HG03442 (cell line): ENCODE results near the gene THBD.

Experiments
- ATAC-seq: cut with Tn5 transposase; IDR thresholded peaks from one replicate; pipeline ENCODE4 v1.9.1; 2021; ENCODE audit warnings: mild to moderate bottlenecking, moderate library complexity; ENCODE audit not compliant: unreplicated experiment

Gene THBD

DNA sequence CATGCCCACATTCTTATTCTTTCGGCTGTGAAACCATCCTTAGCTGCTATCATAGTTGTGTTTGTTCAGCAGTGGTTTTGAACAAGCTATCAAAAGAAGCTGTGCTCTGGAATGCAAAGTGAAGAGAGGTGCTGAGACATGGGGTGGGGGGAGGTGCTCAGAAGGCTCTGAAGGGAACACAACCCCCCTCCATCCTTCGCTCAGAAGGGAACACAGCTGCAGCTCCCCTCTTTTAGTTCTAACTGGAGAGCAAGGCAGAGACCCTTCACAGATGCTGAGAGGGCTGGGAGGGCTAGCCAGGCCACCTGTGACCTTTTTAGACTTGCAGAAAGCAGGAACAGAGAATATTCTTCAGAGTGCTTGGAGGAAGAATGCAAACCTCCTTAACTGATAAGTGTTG is 32.0 kb downstream of the THBD start:
- ATAC-seq = no peak

- no peak for ATAC-seq
Observed at GRCh38 chr20:23013429-23013828, 36.0 kb downstream of the THBD start.

- ATAC-seq = no peak
Observed at GRCh38 chr20:23011008-23011721, 38.3 kb downstream of the THBD start.

- no peak for ATAC-seq
Observed at GRCh38 chr20:23010096-23010495, 39.4 kb downstream of the THBD start.

GRCh38 chr20:23009636-23010035 is 39.8 kb downstream of the THBD start:
- no peak for ATAC-seq

GRCh38 chr20:23008667-23009066 is 40.8 kb downstream of the THBD start:
- ATAC-seq = no peak

DNA sequence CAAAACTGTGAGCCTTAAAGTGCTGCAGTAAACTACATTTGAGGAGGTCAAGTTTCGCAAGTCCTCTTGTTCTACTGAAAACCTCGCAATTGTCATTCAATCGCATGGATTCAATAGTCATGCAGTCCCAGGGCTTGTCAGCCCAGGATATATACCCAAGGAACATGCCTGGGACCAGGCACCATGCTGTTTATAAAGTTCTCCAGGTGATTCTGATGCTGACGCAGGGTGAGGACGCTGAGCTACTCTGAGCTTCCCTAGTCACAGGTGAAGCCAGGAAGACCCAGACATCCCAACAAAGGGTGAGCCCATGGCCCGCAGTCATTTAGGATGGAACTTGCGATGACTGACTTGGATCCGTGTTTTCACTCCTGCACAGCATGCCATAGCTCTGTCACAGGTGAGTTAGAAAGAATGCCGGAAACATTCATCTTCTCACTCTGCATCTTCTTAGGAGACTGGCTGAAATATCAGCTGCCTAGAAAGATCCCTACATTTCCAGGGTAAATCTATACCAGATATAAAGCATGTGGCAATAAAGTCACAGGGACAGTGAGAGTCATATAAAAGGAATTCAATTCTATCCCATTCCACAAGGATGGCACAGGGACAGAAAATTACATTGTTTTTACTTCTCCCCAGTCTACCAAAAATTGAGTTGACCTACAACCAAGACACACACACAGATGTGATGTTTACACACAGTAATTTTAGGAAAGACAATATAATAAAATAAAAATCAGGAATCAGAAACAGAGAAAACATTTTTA is 41.4 kb downstream of the THBD start:
- ATAC-seq = no peak

DNA sequence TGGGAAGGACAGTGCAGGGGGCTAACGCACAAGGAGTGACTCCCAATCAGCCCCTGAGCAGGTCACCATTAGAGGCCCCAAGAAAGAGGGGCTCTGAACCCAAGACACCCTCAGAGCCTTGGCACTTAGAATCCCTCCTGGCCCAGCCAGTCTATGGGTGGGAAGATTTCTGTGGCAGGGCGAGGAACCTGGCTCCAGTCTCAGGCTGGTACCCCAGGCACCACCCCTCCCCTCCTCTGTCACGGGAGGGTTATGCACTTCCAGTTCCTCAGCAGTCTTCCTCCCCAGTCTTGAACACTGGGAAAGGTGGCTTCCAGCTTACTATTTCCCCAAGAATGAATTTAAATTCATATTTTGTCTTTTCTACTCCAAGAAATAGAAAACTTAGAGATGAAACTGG is 42.0 kb downstream of the THBD start:
- ATAC-seq = no peak

GRCh38 chr20:23005776-23006175 is 43.7 kb downstream of the THBD start:
- ATAC-seq = no peak

GRCh38 chr20:23003881-23004460 is 45.5 kb downstream of the THBD start:
- ATAC-seq = no peak

GRCh38 chr20:23003077-23003635 is 46.3 kb downstream of the THBD start:
- no peak for ATAC-seq

GRCh38 chr20:23002276-23002675 is 47.2 kb downstream of the THBD start:
- no peak for ATAC-seq

DNA sequence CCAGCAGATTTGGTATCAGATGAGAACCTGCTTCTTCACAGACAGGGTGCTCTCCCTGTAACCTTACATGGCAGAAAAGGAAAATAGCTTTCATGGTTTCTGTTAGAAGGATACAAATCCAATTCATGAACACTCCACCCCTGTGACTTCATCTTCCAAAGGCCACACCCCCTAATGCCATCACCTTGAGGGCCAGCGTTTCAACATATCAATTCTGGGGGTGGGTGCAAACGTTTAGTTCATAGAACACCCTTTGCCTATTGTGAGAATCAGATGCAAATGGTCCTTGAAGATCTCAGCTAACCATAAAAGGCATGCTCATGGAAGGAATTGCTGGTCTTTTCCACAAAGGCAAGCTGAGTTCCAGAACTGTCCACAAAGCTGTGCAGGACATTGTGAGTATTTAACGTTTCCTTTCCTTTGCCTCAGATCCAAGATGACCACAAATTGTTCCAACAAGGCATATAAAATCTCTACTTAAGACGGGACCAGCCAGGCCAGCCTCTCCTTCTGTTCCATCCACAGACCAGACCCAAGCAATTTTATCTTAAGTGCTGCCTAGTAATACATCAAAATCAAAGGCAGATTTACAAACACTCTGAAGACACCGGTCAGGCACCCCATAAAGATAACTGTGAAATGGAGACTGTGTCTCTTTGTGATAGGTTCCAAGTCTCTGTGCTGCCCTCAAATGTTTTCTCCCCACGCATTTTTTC is 49.1 kb downstream of the THBD start:
- no peak for ATAC-seq

DNA sequence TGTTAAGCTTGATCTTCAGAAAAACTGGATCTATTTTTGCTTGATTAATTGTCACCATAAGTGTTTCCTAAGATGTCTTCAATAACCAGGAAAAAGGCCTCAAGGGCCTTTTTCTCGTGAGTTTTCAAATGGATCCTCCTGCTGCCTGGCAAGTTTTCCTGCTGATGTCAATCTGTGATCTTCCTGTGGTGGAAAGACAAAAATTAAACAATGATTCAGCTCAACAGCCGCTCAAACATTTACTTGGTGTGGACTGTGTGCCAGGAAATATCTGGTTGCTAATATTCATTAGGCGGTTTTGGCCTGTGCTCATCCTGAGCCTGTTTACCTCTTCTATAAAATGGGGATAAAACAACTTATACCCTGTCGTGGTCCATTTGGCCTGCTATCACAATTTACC is 49.7 kb downstream of the THBD start:
- no peak for ATAC-seq

DNA sequence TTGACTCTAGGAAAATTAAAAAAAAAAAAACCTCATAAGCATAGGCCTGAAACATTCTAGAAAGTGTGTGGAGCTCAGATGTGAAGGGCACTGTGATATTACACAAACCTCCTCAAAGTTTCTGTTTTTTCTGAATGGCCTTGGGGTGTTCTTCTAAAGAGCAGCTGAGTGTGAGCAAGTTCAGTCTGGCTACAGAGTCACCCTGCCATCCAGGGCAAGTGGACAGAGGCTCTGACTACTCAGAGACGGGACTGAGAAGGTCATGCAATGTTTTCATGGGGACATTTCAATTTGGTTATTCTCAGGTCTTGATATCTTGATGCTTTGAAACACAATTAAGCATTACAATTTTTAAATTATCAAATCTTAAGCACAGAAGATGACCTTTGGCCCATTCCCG is 51.0 kb downstream of the THBD start:
- no peak for ATAC-seq

DNA sequence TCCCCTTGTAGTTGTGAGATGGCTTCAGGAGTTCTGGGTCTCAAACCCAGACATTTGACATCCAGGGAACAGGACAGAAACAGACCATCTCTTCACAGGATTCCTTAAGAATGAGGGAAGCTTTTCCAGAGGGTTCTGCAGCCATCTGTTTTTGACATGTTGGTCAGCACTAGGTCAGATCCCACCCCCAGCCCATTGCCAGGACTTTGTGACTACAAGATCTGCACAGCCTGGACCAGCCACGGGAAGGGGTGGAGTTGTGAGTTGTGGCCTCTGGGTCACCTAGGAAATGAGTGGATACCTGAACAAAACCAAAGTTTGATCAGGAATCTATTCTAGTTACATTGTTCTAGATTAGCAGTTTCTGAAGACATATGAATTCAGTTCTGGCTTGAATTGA is 53.5 kb downstream of the THBD start:
- ATAC-seq = no peak
